ENCODE results near the gene LMF2. TPM values are rescaled to one million over a fixed set of nuclear protein-coding genes. Genes with fewer than 3 reads are reported as not detected.

The LMF2 gene
- polyA plus RNA-seq, 1 of the 3 experiments (the other 2 are of a cell fraction): 34.3 TPM

DNA sequence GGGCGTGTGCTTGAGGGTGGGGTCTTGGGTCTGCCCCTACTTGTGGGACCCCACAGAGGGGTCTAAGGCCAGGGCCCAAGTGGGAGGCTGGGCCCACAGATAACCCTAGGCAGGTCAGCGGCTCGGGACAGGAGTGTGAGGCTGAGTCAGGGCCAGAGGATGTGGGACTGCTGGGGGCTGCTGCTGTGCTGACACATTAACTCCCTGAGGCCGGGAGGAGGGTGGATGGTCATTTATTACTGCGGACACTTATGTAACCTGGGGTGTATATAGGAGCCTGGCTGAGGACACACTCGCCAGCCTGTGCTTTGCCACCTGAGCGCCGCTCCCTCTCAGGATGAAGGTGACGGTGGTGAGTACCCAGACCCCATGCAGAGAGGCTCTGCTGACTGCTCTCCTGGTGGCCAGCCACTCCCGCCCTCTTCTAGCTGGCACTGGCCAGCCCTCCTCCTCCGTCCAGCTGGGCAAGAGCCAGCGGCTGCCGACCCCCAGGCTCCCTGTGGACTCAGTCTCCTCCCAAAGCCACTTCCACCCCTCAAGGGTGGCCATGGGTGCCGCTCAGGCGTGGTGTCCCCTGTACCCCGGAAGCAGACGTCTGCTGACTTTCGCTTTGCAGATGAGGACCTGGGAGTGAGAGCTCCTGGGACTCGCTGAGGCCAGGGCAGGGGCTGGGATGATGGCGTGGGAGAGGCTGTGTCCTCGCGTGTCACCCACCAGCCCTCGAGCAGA lies 20.8 kb downstream of the LMF2 start, which contains the start of gene MIOX:
Gene MIOX, plus strand, starts transcription at position 299 of the 729 bp plus-strand sequence. Its CDS starts 39 bp downstream, at position 338.
- DNase-seq: no peak
- Histone ChIP-seq H3K79me2 (ENCODE audit: insufficient read depth) (no peaks in the 10 kb centered on the region), H3K27ac (ENCODE audit: low read depth in 2 of 2, low read length in 1 of 2) (no peak within 1 kb of the TSS), H3K9ac (no peak within 1 kb of the TSS), H3K4me2 (no peak within 1 kb of the TSS), H3K27me3 (ENCODE audit: insufficient read depth) (no peaks in the 10 kb centered on the region), H3K4me3 (ENCODE audit: low read depth in 2 of 2, low read length in 1 of 2) (no peak within 1 kb of the TSS), H3K9me3 (no peaks in the 10 kb centered on the region), H3K4me1 (ENCODE audit: control insufficient read depth in 1 of 2, insufficient read depth in 2 of 2, low read depth in 1 of 2, low read length in 1 of 2) (peaks cover 0 to 2% of the 10 kb centered on the region in 2 experiments; a peak in 1 of 4 replicates), H2AFZ (ENCODE audit: low read depth) (no peak within 1 kb of the TSS), H3K9me2 (no peaks in the 10 kb centered on the region), H4K20me1 (ENCODE audit: insufficient read depth) (no peaks in the 10 kb centered on the region), H3K36me3 (replicated peaks in 1 of 2; ENCODE audit: control insufficient read depth in 1 of 2, insufficient read depth in 2 of 2, low read length in 1 of 2) (no peaks in the 10 kb centered on the region), H3F3A (replicated peaks; ENCODE audit: insufficient read depth) (no peaks in the 10 kb centered on the region)
- WGBS (ENCODE audit: low lambda C conversion rate): 58% methylated on average over 8 of the region's 23 CpGs
- POLR2A ChIA-PET: no interaction called here
- TF ChIP-seq TAF1 (IDR thresholded peaks at IDR 0.05; ENCODE audit: borderline replicate concordance, low read depth, low read length) (no peak), RCOR1 (IDR thresholded peaks at IDR 0.05; ENCODE audit: low read length) (no peak), YY1 (IDR thresholded peaks at IDR 0.05; ENCODE audit: low read depth) (no peak), FOSL2 (IDR thresholded peaks at IDR 0.05; ENCODE audit: borderline replicate concordance, low read depth) (no peak), FOXM1 (IDR thresholded peaks at IDR 0.05; ENCODE audit: low read depth) (no peak), RFX5 (IDR thresholded peaks at IDR 0.05; ENCODE audit: low read length) (no peak), NFIC (IDR thresholded peaks at IDR 0.05; ENCODE audit: borderline replicate concordance) (no peak), POLR2AphosphoS5 (IDR thresholded peaks at IDR 0.05; ENCODE audit: low read depth, low read length) (no peak), MXI1 (IDR thresholded peaks at IDR 0.05; ENCODE audit: low read depth, low read length) (no peak), GABPA (IDR thresholded peaks at IDR 0.05; ENCODE audit: low read depth) (no peak), TCF12 (IDR thresholded peaks at IDR 0.05) (no peak), JUND (IDR thresholded peaks at IDR 0.05) (no peak)
- TF ChIP-seq, protein P1, sequence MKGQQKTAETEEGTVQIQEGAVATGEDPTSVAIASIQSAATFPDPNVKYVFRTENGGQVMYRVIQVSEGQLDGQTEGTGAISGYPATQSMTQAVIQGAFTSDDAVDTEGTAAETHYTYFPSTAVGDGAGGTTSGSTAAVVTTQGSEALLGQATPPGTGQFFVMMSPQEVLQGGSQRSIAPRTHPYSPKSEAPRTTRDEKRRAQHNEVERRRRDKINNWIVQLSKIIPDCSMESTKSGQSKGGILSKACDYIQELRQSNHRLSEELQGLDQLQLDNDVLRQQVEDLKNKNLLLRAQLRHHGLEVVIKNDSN (IDR thresholded peaks at IDR 0.05; ENCODE audit: borderline replicate concordance, low read depth): no peak
- TF ChIP-seq, protein P2, sequence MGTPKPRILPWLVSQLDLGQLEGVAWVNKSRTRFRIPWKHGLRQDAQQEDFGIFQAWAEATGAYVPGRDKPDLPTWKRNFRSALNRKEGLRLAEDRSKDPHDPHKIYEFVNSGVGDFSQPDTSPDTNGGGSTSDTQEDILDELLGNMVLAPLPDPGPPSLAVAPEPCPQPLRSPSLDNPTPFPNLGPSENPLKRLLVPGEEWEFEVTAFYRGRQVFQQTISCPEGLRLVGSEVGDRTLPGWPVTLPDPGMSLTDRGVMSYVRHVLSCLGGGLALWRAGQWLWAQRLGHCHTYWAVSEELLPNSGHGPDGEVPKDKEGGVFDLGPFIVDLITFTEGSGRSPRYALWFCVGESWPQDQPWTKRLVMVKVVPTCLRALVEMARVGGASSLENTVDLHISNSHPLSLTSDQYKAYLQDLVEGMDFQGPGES (IDR thresholded peaks at IDR 0.05; ENCODE audit: low read depth, low read length): no peak
- TF ChIP-seq, protein P3, sequence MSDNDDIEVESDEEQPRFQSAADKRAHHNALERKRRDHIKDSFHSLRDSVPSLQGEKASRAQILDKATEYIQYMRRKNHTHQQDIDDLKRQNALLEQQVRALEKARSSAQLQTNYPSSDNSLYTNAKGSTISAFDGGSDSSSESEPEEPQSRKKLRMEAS (IDR thresholded peaks at IDR 0.05; ENCODE audit: low read depth): no peak
- TF ChIP-seq, protein P4, sequence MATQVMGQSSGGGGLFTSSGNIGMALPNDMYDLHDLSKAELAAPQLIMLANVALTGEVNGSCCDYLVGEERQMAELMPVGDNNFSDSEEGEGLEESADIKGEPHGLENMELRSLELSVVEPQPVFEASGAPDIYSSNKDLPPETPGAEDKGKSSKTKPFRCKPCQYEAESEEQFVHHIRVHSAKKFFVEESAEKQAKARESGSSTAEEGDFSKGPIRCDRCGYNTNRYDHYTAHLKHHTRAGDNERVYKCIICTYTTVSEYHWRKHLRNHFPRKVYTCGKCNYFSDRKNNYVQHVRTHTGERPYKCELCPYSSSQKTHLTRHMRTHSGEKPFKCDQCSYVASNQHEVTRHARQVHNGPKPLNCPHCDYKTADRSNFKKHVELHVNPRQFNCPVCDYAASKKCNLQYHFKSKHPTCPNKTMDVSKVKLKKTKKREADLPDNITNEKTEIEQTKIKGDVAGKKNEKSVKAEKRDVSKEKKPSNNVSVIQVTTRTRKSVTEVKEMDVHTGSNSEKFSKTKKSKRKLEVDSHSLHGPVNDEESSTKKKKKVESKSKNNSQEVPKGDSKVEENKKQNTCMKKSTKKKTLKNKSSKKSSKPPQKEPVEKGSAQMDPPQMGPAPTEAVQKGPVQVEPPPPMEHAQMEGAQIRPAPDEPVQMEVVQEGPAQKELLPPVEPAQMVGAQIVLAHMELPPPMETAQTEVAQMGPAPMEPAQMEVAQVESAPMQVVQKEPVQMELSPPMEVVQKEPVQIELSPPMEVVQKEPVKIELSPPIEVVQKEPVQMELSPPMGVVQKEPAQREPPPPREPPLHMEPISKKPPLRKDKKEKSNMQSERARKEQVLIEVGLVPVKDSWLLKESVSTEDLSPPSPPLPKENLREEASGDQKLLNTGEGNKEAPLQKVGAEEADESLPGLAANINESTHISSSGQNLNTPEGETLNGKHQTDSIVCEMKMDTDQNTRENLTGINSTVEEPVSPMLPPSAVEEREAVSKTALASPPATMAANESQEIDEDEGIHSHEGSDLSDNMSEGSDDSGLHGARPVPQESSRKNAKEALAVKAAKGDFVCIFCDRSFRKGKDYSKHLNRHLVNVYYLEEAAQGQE (IDR thresholded peaks at IDR 0.05; ENCODE audit: low read depth, low read length): no peak
- TF ChIP-seq, protein P5, sequence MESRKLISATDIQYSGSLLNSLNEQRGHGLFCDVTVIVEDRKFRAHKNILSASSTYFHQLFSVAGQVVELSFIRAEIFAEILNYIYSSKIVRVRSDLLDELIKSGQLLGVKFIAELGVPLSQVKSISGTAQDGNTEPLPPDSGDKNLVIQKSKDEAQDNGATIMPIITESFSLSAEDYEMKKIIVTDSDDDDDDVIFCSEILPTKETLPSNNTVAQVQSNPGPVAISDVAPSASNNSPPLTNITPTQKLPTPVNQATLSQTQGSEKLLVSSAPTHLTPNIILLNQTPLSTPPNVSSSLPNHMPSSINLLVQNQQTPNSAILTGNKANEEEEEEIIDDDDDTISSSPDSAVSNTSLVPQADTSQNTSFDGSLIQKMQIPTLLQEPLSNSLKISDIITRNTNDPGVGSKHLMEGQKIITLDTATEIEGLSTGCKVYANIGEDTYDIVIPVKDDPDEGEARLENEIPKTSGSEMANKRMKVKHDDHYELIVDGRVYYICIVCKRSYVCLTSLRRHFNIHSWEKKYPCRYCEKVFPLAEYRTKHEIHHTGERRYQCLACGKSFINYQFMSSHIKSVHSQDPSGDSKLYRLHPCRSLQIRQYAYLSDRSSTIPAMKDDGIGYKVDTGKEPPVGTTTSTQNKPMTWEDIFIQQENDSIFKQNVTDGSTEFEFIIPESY (IDR thresholded peaks at IDR 0.05; ENCODE audit: borderline replicate concordance, low read depth): no peak
- CTCF ChIA-PET: interaction anchor here (3.2 kb wide), 1 partner anchor 11 kb away, joined by 12 read pairs; no protein-coding TSS in a partner anchor
